ENCODE measurements around the gene LEKR1.
"Not testable (repeated sequence)": the region's sequence is repeated elsewhere in the genome, so short reads cannot be mapped to it uniquely, and the experiment has no call there.

The LEKR1 gene

DNA sequence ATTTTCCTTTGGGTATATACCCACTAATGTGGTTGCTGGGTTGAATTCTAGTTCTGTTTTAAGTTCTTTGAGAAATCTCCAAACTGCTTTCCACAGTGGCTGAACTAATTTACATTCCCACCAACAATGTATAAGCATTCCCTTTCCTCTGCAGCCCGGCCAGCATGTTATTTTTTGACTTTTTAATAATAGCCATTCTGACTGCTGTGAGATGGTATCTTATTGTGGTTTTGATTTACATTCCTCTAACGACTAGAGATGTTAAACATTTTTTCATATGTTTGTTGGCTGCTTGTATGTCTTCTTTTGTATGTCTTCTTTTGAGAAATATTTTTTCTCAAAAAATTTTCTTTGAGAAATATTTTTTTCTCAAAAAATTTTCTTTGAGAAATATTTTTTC is 84.7 kb downstream of the LEKR1 start:
- not testable (repeated sequence) for DNase-seq

- DNase-seq, result not testable (repeated sequence)
These were observed 88.1 kb downstream of the LEKR1 start for GRCh38 chr3:156914300-156914699.

DNA sequence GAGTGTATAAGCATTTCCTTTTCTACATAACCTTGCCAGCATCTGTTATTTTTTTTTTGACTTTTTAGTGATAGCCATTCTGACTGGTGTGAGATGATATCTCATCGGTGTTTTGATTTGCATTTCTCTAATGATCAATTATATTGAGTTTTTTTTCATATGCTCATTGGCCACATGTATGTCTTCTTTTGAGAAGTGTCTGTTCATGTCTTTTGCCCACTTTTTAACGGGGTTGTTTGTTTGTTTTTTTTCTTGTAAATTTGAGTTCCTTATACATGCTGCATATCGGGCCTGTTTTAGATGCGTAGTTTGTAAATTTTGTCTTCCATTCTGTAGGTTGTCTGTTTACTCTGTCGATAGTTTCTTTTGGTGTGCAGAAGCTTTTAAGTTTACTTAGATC is 89.2 kb downstream of the LEKR1 start:
- no peak for DNase-seq

DNA sequence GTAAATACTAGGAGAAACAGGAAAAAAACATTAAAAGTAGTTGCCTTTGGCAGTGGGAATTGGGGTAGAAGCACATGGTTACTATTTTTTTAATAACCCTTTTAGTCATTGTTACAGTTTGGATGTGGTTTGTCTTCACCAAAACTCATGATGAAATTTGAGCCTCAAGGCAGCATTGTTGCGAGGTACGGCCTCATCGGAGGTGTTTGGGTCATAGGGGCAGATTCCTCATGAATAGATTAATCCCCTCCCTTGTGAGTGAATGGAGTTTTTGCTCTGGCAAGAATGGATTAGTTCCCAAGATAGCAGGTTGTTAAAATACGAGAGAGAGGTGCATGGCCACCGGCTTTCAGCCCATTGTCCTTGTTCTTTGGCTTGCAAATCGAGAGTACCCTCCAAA is 92.6 kb downstream of the LEKR1 start:
- no peak for DNase-seq

DNA sequence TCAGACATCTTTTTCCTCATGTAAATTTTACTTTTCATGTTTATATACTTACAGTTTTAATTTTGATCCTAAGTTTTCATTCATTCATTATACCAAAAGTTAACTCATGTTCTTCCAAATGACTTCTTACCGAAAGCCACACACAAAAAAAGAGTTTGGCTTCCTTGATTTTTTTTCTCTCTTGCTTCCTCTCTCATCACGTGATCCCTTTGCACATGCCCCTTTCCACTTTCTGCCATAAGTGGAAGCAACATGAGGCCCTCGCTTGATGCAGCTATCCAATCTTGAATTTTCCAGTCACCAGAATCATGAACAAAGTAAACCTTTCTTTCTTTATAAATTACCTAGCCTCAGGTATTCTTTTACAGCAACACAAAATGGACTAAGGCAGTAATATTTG is 93.7 kb downstream of the LEKR1 start:
- no peak for DNase-seq

DNA sequence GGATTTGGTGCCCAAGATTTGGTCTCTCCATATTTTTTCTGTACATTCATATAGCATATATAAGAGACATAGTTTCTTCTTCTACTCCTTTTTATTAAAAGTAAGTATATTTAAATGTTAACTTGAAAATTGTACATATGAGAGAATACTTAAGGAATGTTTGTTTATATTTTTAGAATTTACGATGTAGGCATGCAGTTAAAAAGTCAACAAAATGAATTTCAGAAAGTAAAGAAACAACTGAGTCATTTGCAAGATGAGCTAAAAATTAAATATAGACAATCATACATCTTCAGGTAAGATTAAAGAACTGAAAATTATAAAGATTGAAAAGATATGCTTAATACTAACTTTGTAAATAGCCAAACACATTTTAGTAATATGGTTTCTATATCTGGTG is 94.2 kb downstream of the LEKR1 start:
- no peak for DNase-seq

DNA sequence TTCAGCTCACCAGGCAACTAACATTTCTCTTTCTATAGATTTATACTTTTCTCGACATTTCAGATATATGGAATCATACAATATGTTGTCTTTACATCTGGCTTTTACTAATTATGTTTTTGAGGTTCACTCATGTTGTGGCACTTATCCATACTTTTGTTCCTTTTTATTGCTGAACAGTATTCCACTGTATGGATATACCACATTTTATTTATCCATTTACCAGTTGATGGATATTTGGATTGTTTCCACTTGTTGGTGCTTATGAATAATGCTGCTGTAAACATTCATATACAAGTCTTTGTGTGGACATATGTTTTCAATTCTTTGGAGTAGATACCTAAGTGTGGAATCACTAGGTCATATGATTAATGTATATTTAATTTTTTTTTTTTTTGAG is 97.2 kb downstream of the LEKR1 start:
- no peak for DNase-seq

GRCh38 chr3:156938724-156939123 is 112.6 kb downstream of the LEKR1 start:
- no peak for DNase-seq

DNA sequence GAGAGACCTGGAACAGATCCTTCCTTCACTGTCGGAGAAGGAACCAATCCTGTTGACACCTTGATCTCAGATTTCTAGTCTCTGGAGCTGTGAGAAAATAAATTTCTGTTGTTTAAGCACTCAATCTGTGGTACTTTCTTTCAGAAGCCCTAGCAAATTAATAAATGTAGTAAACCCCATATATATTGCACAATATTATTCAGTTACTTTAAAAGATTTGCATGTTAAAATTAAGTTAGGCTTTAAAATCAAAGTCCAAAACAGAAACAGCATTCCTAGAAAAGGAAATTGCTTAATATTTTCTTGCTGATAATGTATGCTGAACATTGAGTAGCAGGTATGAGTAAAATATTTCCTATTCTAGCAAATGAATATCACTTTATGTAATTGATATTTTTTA is 113.2 kb downstream of the LEKR1 start:
- DNase-seq, result no peak

DNA sequence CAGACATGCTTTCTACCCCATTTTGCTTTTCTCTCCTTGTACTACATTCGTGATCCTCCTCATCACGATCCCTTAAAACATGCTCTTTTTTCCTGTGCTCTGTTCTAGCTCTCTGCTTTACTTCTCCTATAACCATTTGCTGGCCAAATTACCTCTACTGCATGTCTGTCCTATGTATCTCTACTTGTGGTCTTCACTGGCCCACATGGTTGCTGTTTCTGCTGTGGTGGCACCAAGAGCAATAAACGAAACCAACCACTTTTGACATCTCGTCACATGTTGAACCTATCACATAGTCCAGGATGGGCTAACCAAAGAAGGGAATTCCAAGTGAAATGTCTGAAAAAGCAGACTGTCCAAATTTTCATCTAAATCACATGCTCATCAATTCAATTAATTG is 115.2 kb downstream of the LEKR1 start:
- DNase-seq, result no peak

- DNase-seq, result no peak
These were observed 122.5 kb downstream of the LEKR1 start for GRCh38 chr3:156948402-156949210.

- DNase-seq, result no peak
These were observed 125.9 kb downstream of the LEKR1 start for GRCh38 chr3:156952011-156952410.

GRCh38 chr3:156957715-156958114 is 131.6 kb downstream of the LEKR1 start:
- no peak for DNase-seq

- DNase-seq, result no peak
These were observed 136.9 kb downstream of the LEKR1 start for GRCh38 chr3:156963096-156963495.

GRCh38 chr3:156964577-156964976 is 138.4 kb downstream of the LEKR1 start:
- DNase-seq, result no peak

DNA sequence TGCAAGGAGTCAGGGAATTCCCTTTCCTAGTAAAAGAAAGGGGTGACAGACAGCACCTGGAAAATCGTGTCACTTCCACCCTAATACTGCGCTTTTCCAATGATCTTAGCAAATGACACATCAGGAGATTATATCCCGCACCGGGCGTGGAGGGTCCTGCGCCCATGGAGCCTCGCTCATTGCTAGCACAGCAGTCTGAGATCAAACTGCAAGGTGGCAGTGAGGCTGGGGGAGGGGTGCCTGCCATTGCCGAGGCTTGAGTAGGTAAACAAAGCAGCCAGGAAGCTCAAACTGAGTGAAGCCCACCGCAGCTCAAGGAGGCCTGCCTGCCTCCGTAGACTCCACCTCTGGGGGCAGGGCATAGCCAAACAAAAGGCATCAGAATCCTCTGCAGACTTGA is 140.2 kb downstream of the LEKR1 start:
- not testable (repeated sequence) for DNase-seq

- DNase-seq, result no peak
These were observed 147.8 kb downstream of the LEKR1 start for GRCh38 chr3:156973954-156974353.

DNA sequence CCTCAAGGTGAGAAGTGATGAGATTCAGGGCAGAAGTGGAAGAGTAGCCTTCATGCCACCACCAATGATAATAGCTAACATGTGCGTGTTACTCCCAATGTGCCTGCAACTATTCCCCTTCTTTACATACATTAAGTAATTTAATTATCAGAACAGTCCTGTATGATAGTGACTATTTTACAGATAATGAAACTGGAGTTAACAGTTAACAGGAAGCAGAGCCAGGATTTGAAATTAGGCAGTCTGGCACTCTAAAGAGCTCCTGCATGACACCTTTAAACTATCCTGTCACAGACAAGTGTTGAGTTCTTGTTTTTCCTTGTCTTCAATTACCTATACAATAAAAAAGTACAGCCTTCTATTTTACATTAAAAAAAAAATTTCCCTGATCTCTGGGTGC is 148.8 kb downstream of the LEKR1 start:
- DNase-seq, result no peak

DNA sequence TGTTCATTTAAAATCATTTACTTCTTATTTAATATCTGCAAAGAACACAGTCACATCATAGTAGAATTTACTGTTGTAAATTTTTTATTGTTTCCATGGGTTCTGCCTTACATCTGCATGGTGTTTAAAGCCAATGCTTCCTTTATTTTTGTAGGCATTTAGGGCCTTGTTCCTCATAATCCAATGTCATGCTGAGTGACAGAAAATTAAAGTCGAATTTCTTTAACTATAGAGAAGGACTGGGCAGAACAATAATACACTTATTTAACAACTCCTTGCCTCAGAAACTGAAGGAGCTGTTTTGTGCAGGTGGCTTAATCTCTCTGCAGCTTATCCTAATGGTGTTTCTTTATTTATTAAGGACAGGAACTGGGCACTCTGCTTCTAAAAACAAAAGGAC is 149.6 kb downstream of the LEKR1 start:
- no peak for DNase-seq

DNA sequence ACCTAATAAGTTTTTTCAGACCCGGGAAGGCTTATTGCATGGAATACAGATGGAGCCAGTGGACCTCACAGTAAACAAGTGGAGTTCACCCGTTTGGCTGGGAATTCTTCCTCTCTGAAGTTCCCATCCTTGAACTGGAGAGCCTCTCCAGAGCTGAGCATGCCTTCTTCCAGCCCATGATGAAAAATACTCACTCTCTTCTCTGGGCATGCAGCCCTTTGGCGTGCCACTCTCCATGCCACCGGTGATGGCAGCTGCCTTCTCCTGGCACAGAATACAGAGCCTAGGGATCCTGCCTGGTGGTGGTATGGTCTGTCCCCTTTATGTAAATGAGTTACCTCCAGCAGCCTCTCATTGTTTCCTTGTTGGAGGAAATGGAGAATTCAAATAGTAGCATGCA is 150.8 kb downstream of the LEKR1 start:
- no peak for DNase-seq

DNA sequence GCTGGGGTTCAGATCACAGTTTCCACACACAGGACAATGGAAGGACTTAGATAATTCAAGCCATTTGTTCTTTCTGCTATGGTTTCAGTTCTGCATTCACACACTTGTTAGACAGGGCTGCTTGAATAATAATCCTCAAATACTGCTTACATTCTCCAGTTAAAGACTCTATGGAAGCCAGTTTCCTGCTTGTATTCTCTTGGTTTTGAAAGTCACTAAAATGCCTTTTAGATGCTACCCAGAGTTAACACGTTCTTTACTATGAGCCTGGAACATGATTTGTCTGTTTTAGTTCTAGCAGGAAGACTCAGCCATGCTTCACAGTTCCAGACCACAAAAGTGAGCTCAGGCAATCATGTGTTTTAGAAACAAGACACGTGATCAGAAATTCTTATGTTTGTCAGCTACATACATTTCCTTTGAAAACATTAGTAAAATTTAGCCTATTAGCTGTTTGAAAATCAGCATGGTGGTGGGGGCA is 152.4 kb downstream of the LEKR1 start:
- DNase-seq, result no peak

- no peak for DNase-seq
These were observed 154.9 kb downstream of the LEKR1 start for GRCh38 chr3:156981005-156981404.

GRCh38 chr3:156983559-156983958 is 157.4 kb downstream of the LEKR1 start:
- no peak for DNase-seq

DNA sequence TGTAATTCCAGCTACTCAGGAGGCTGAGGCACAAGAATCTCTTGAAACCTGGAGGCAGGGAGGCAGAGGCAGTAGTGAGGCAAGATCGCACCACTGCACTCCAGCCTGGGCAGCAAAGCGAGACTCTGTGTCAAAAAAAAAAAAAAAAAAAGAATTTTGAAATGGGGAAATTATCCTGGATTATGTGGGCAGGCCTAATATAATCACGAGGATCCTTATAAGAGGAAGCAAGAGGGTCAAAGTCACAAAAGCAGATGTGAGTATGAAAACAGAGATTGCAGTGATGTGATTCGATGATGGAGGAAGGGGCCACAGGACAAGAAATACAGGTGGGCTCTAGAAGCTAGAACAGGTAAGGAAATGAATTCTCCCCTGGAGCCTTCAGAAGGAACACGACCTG is 159.6 kb downstream of the LEKR1 start:
- no peak for DNase-seq

DNA sequence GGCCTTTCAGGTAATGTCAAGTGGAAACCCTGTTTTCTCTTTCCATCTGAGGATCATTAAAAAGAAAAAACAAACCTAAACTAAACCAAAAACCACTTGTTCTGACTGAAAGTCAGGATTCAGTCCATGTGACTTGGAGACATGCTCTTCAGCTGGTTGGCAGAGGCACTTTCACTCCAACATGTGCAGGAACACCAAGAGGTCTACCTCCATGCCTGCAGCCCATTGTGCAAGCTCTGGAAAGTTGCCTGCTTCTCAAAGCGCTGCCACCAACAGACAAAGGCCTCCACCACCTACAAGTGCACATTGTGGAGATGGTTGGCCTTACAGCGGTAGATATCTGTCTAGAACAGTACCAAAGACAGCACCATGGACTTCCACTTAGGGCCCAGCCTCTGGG is 161.8 kb downstream of the LEKR1 start:
- no peak for DNase-seq

All from NCI-H748 treated with DMSO at 0.1 percent for 48 hours (cell line).